ENCODE results near the gene ING2.
A peak's percentile ranks its signal among the peaks of the same experiment; 100 is the strongest.

Gene ING2

DNA sequence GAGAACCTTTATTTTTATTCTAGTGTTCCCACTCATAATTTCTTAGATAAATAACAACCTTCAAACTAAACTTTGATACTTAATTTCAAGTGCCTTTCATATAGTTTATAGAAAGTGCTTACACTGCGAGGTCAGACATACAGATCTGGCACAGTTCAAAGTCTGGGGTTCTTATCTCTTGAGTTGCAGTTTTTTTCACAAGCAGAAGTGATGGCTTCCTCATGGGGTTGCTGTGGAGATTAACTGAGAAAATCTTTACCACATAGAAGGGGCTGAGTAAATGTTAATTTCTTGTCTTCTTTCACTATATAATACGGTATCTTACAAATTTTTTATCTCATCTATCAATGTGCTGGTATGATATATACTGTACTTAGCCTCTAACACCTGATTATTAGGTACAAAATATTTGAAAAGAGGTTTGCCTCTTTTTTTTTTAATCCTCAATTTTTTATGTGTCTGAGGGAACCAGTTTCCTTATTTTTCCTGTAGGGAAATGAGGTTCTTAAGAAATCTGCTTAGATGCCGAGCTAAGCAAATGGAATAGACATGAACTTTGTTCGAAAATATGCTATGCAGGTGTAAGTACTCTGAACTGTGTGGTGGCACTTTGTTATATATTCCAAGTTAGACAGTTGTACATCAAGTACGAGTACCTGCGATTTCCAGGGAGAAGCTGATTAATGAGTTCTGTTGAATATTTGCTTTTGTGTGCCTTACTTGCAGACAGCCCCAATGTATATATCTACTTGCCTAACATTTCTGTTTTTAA, 3.3 kb downstream of the ING2 start:
- DNase-seq: peak; percentile 69 to 90 (median 83)
- no peaks in the 10 kb centered on the region for H3K27me3 ChIP-seq (replicated peaks in 2 of 5; ENCODE audit: control insufficient read depth in 4 of 5, insufficient read depth in 5 of 5, low read length in 4 of 5)
- peaks cover 7 to 23% (median 16%) of the 10 kb centered on the region in 4 experiments for H3K36me3 ChIP-seq (ENCODE audit: control insufficient read depth in 4 of 4, insufficient read depth in 4 of 4, low read length in 3 of 4)
- peak overlapping the region; percentile 15 to 97 for H3K27ac ChIP-seq (ENCODE audit: insufficient read depth in 1 of 2, low read depth in 1 of 2, low read length in 2 of 2, poor library complexity in 1 of 2, severe bottlenecking in 2 of 2)
- peak overlapping the region in 2 of 7 experiments; percentile 34 to 36 for H3K4me3 ChIP-seq (ENCODE audit: control insufficient read depth in 1 of 7, extremely low read depth in 1 of 7, insufficient read depth in 4 of 7, low read depth in 2 of 7, low read length in 6 of 7)
- H3K9me3 ChIP-seq (ENCODE audit: control extremely low read depth in 1 of 5, control insufficient read depth in 4 of 5, insufficient read depth in 2 of 5, low read depth in 1 of 5, low read length in 4 of 5): no peaks in the 10 kb centered on the region
- peaks cover 4 to 33% (median 15%) of the 10 kb centered on the region in 4 experiments for H3K4me1 ChIP-seq (ENCODE audit: control extremely low read depth in 1 of 4, control insufficient read depth in 4 of 4, insufficient read depth in 4 of 4, low read length in 3 of 4)
- CTCF ChIA-PET: interaction anchor here (0.7 to 1.5 kb wide), 4 partner anchors 93 to 152 kb away, joined by 3 to 6 read pairs (median 4); no protein-coding TSS in a partner anchor
- WGBS (ENCODE audit: insufficient coverage): 38% methylated on average over 2 of the region's 6 CpGs
- POLR2A ChIA-PET: no interaction called here

DNA sequence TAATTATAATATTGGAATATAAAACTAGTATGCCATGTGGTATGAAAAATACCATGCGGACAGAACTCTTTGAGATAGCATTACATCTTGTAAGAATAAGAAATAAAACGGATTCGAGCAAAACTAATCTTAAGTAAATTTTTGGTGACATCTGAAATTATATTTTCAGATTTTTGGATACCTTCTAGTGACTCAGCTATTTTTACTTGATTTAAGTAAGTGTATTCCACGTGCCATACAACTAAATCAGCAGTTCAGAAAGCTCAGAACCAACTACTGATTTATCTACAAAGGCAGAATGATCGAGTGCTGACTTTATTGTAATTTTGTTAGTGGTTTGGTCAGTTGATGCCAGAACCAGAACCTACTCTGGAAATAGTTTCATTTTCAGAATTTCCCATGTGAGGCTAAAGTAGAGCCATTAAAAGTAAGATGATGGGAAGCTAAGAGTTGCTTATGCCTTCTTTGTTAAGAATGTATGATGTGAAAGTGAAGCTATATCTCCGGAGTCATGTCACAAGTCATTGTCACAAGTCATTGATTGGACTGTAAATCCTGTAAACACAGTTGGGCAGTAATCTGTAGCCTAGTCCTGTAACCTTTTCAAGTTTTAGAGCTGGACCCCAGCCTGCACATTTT, 4.0 kb downstream of the ING2 start:
- ChIA-PET CTCF (interaction anchor here (1.2 to 1.5 kb wide), 2 partner anchors 92 to 94 kb away, joined by 4 to 6 read pairs; no protein-coding TSS in a partner anchor), POLR2A (no interaction called here)
- no peak for DNase-seq
- no peak overlapping the region for H3K4me3 ChIP-seq (ENCODE audit: control insufficient read depth in 1 of 7, extremely low read depth in 1 of 7, insufficient read depth in 4 of 7, low read depth in 2 of 7, low read length in 6 of 7)
- WGBS (ENCODE audit: insufficient coverage): 79% methylated on average over 4 of the region's 6 CpGs
- H3K4me1 ChIP-seq (ENCODE audit: control extremely low read depth in 1 of 4, control insufficient read depth in 4 of 4, insufficient read depth in 4 of 4, low read length in 3 of 4): peaks cover 0 to 28% (median 9%) of the 10 kb centered on the region in 4 experiments
- no peaks in the 10 kb centered on the region for H3K27me3 ChIP-seq (replicated peaks in 2 of 5; ENCODE audit: control insufficient read depth in 4 of 5, insufficient read depth in 5 of 5, low read length in 4 of 5)
- H3K27ac ChIP-seq (ENCODE audit: insufficient read depth in 1 of 2, low read depth in 1 of 2, low read length in 2 of 2, poor library complexity in 1 of 2, severe bottlenecking in 2 of 2): no peak overlapping the region
- H3K9me3 ChIP-seq (ENCODE audit: control extremely low read depth in 1 of 5, control insufficient read depth in 4 of 5, insufficient read depth in 2 of 5, low read depth in 1 of 5, low read length in 4 of 5): no peaks in the 10 kb centered on the region
- H3K36me3 ChIP-seq (ENCODE audit: control insufficient read depth in 4 of 4, insufficient read depth in 4 of 4, low read length in 3 of 4): peaks cover 7 to 23% (median 16%) of the 10 kb centered on the region in 4 experiments

DNA sequence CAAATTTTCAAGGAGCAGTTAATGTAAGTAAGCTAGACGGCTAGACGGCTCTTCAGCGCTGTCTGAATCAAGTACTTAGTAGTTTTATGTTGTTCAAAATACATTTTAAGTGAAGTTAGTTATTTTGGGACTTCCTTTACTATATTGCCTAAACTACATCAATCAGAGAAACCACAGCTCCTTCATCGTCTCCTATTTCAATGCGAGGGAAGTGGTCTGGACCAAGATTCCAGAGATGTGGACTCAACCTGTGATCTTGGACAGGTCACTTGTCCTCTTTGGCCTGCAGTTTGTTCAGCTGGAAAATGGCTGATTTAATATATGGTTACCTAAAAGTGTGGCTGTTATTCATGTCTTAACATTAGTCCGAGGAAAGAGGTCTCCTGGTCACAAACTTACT, 10.6 kb downstream of the ING2 start:
- Histone ChIP-seq H3K4me3 (ENCODE audit: control insufficient read depth in 1 of 7, extremely low read depth in 1 of 7, insufficient read depth in 4 of 7, low read depth in 2 of 7, low read length in 6 of 7) (no peak overlapping the region), H3K9me3 (ENCODE audit: control extremely low read depth in 1 of 5, control insufficient read depth in 4 of 5, insufficient read depth in 2 of 5, low read depth in 1 of 5, low read length in 4 of 5) (no peaks in the 10 kb centered on the region), H3K4me1 (ENCODE audit: control extremely low read depth in 1 of 4, control insufficient read depth in 4 of 4, insufficient read depth in 4 of 4, low read length in 3 of 4) (peaks cover 0 to 12% (median 0%) of the 10 kb centered on the region in 4 experiments), H3K27me3 (replicated peaks in 2 of 5; ENCODE audit: control insufficient read depth in 4 of 5, insufficient read depth in 5 of 5, low read length in 4 of 5) (no peaks in the 10 kb centered on the region), H3K27ac (ENCODE audit: insufficient read depth in 1 of 2, low read depth in 1 of 2, low read length in 2 of 2, poor library complexity in 1 of 2, severe bottlenecking in 2 of 2) (no peak overlapping the region), H3K36me3 (ENCODE audit: control insufficient read depth in 4 of 4, insufficient read depth in 4 of 4, low read length in 3 of 4) (peaks cover 5 to 24% (median 14%) of the 10 kb centered on the region in 4 experiments)
- ChIA-PET CTCF (interaction anchor here (1.1 to 2.8 kb wide), 4 partner anchors 12 to 90 kb away, joined by 3 to 14 read pairs (median 5); no protein-coding TSS in a partner anchor), POLR2A (no interaction called here)
- 100% methylated on average over 1 of the region's 6 CpGs for WGBS (ENCODE audit: insufficient coverage)
- no peak for DNase-seq

DNA sequence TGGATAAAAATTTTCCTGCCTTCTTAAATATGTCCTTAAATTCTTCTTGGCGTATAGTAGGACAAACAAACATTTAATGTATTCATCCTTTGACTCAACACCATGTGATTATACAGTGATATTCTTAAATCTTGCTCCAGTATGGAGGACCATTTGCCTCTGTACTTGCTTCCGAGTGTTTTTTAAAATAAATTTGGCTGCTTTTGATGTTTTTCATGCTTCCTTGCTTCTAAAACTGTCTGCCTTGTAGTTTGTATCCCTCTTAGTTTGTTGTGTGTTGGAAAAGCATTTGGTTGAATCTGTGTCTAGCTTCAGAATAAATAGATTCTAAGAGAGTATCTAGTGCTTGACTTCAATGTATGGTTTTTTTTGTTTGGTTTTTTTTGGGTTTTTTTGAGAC, 12.3 kb downstream of the ING2 start:
- H3K36me3 ChIP-seq (ENCODE audit: control insufficient read depth in 4 of 4, insufficient read depth in 4 of 4, low read length in 3 of 4): peaks cover 0 to 8% (median 3%) of the 10 kb centered on the region in 4 experiments
- ChIA-PET POLR2A (no interaction called here), CTCF (interaction anchor here (0.9 to 2.3 kb wide), 2 partner anchors 14 to 43 kb away, joined by 3 to 7 read pairs; no protein-coding TSS in a partner anchor)
- peaks cover 0 to 12% (median 0%) of the 10 kb centered on the region in 4 experiments for H3K4me1 ChIP-seq (ENCODE audit: control extremely low read depth in 1 of 4, control insufficient read depth in 4 of 4, insufficient read depth in 4 of 4, low read length in 3 of 4)
- H3K27me3 ChIP-seq (replicated peaks in 2 of 5; ENCODE audit: control insufficient read depth in 4 of 5, insufficient read depth in 5 of 5, low read length in 4 of 5): no peaks in the 10 kb centered on the region
- H3K4me3 ChIP-seq (ENCODE audit: control insufficient read depth in 1 of 7, extremely low read depth in 1 of 7, insufficient read depth in 4 of 7, low read depth in 2 of 7, low read length in 6 of 7): no peak overlapping the region
- no peaks in the 10 kb centered on the region for H3K9me3 ChIP-seq (ENCODE audit: control extremely low read depth in 1 of 5, control insufficient read depth in 4 of 5, insufficient read depth in 2 of 5, low read depth in 1 of 5, low read length in 4 of 5)
- H3K27ac ChIP-seq (ENCODE audit: insufficient read depth in 1 of 2, low read depth in 1 of 2, low read length in 2 of 2, poor library complexity in 1 of 2, severe bottlenecking in 2 of 2): no peak overlapping the region
- WGBS (ENCODE audit: insufficient coverage): 80% methylated on average over 1 of the region's 2 CpGs
- no peak for DNase-seq

DNA sequence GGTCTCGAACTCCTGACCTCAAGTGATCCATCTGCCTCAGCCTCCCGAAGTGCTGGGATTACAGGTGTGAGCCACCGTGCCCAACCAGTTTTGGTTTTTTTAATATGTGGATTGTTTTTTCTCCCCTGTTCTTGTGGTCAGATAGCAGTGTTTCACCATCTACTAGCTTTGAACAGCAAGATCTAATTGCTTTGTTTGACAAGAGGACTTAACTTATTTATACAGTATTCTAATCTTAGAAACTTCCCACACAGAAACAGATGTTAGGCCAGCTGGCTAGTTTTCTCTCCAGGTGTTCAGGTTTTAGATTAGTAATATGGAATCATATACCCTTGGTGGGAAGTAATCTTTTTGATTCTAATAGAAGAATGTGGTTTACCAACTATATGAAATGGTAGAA, 12.9 kb downstream of the ING2 start:
- ChIA-PET POLR2A (no interaction called here), CTCF (interaction anchor here (0.8 to 1.2 kb wide), 2 partner anchors 11 to 84 kb away, joined by 3 read pairs; no protein-coding TSS in a partner anchor)
- peaks cover 0 to 12% (median 0%) of the 10 kb centered on the region in 4 experiments for H3K4me1 ChIP-seq (ENCODE audit: control extremely low read depth in 1 of 4, control insufficient read depth in 4 of 4, insufficient read depth in 4 of 4, low read length in 3 of 4)
- no peak overlapping the region for H3K27ac ChIP-seq (ENCODE audit: insufficient read depth in 1 of 2, low read depth in 1 of 2, low read length in 2 of 2, poor library complexity in 1 of 2, severe bottlenecking in 2 of 2)
- no peaks in the 10 kb centered on the region for H3K27me3 ChIP-seq (replicated peaks in 2 of 5; ENCODE audit: control insufficient read depth in 4 of 5, insufficient read depth in 5 of 5, low read length in 4 of 5)
- WGBS (ENCODE audit: insufficient coverage): 89% methylated on average over 1 of the region's 3 CpGs
- peak in 2 of 3 donors; percentile 17 to 43 for DNase-seq
- peaks cover 0 to 6% (median under 1%) of the 10 kb centered on the region in 4 experiments for H3K36me3 ChIP-seq (ENCODE audit: control insufficient read depth in 4 of 4, insufficient read depth in 4 of 4, low read length in 3 of 4)
- no peak overlapping the region for H3K4me3 ChIP-seq (ENCODE audit: control insufficient read depth in 1 of 7, extremely low read depth in 1 of 7, insufficient read depth in 4 of 7, low read depth in 2 of 7, low read length in 6 of 7)
- no peaks in the 10 kb centered on the region for H3K9me3 ChIP-seq (ENCODE audit: control extremely low read depth in 1 of 5, control insufficient read depth in 4 of 5, insufficient read depth in 2 of 5, low read depth in 1 of 5, low read length in 4 of 5)

DNA sequence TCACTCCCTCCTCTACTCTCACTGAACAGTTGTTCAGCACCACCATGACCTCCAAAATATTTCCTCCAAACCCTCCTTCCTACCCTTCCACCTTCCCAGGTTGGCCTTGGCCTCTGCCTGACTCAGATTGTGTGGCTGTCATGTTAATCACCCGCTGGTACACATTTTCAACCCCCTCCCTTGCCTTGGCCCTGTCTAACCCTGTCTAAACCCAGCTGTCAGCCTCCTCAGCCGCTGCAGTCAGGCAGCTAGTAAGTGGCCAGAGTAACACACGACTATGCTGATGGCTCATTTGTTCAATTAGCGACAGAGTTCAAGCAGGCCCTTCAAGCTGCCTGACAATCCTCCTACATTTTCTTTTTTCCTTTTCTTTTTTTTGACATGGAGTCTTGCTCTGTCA, 18.0 kb downstream of the ING2 start:
- POLR2A ChIA-PET: no interaction called here
- Histone ChIP-seq H3K27ac (ENCODE audit: insufficient read depth in 1 of 2, low read depth in 1 of 2, low read length in 2 of 2, poor library complexity in 1 of 2, severe bottlenecking in 2 of 2) (no peak overlapping the region), H3K27me3 (replicated peaks in 2 of 5; ENCODE audit: control insufficient read depth in 4 of 5, insufficient read depth in 5 of 5, low read length in 4 of 5) (peaks cover 0 to 1% (median 0%) of the 10 kb centered on the region in 5 experiments), H3K36me3 (ENCODE audit: control insufficient read depth in 4 of 4, insufficient read depth in 4 of 4, low read length in 3 of 4) (no peaks in the 10 kb centered on the region), H3K4me3 (ENCODE audit: control insufficient read depth in 1 of 7, extremely low read depth in 1 of 7, insufficient read depth in 4 of 7, low read depth in 2 of 7, low read length in 6 of 7) (no peak overlapping the region), H3K9me3 (ENCODE audit: control extremely low read depth in 1 of 5, control insufficient read depth in 4 of 5, insufficient read depth in 2 of 5, low read depth in 1 of 5, low read length in 4 of 5) (no peaks in the 10 kb centered on the region), H3K4me1 (ENCODE audit: control extremely low read depth in 1 of 4, control insufficient read depth in 4 of 4, insufficient read depth in 4 of 4, low read length in 3 of 4) (peaks cover 0 to 1% (median 0%) of the 10 kb centered on the region in 4 experiments)
- 95% methylated on average over 4 of the region's 4 CpGs for WGBS (ENCODE audit: insufficient coverage)
- CTCF ChIA-PET: interaction anchor here (0.6 kb wide), 1 partner anchor 49 kb away, joined by 3 read pairs; no protein-coding TSS in a partner anchor
- DNase-seq: no peak

DNA sequence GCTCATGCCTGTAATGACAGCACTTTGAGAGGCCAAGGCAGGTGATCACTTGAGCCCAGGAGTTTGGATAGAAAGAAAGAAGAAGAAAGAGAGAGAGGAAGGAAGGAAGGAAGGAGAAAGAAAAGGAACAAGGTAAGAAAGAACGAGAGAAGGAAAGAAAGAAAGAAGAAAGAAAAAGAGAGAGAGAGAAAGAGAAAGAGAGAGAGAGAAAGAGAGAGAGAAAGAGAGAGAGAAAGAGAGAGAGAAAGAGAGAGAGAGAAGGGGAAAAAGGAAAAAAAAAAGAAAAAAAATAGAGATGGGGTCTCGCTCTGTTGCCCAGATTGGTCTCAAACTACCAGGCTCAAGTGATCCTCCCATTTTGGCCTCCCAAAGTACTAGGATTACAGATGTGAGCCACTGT, 22.5 kb downstream of the ING2 start:
- Histone ChIP-seq H3K4me3 (ENCODE audit: control insufficient read depth in 1 of 7, extremely low read depth in 1 of 7, insufficient read depth in 4 of 7, low read depth in 2 of 7, low read length in 6 of 7) (no peak overlapping the region), H3K4me1 (ENCODE audit: control extremely low read depth in 1 of 4, control insufficient read depth in 4 of 4, insufficient read depth in 4 of 4, low read length in 3 of 4) (no peaks in the 10 kb centered on the region)
- POLR2A ChIA-PET: no interaction called here

More for the DNA sequence above, 22.5 kb downstream of the ING2 start:
- H3K36me3 ChIP-seq (ENCODE audit: control insufficient read depth in 4 of 4, insufficient read depth in 4 of 4, low read length in 3 of 4): no peaks in the 10 kb centered on the region
- 92% methylated on average over 2 of the region's 2 CpGs for WGBS (ENCODE audit: insufficient coverage)
- CTCF ChIA-PET: no interaction called here
- no peak overlapping the region for H3K27ac ChIP-seq (ENCODE audit: insufficient read depth in 1 of 2, low read depth in 1 of 2, low read length in 2 of 2, poor library complexity in 1 of 2, severe bottlenecking in 2 of 2)
- no peaks in the 10 kb centered on the region for H3K9me3 ChIP-seq (ENCODE audit: control extremely low read depth in 1 of 5, control insufficient read depth in 4 of 5, insufficient read depth in 2 of 5, low read depth in 1 of 5, low read length in 4 of 5)
- H3K27me3 ChIP-seq (replicated peaks in 2 of 5; ENCODE audit: control insufficient read depth in 4 of 5, insufficient read depth in 5 of 5, low read length in 4 of 5): peaks cover 0 to 3% (median 0%) of the 10 kb centered on the region in 5 experiments
- DNase-seq: no peak
